Naive thymus-derived CD4-positive, alpha-beta T cell (primary cell): ENCODE data around the gene CDX1. TPM values are rescaled to one million over a fixed set of nuclear protein-coding genes. Genes with fewer than 3 reads are reported as not detected.
A peak's percentile ranks its signal among the peaks of the same experiment; 100 is the strongest.

Source experiments
- ATAC-seq: fragments of 150-1000 bp; cut with Tn5 transposase; 2 replicates; pipeline ENCODE4 v1.10.0; 2021; ENCODE audit warnings: mild to moderate bottlenecking, moderate library complexity
- CTCF ChIA-PET: fragments of 350-600 bp; sonication (Branson Sonifier 250); formaldehyde crosslinking; loops from one replicate; lab custom pipeline; 2021; ENCODE audit warnings: antibody characterized with exemption; lab: Charles Lee
- POLR2A ChIA-PET: fragments of 350-600 bp; sonication (Branson Sonifier 250); formaldehyde crosslinking; loops from one replicate; lab custom pipeline; 2021; ENCODE audit warnings: antibody characterized with exemption, inconsistent platforms; lab: Charles Lee
- DNase-seq, 9 donors: peaks; one replicate each; pipeline versions ENCODE4 v3.0.0 to v3.0.0-alpha.2; 2020 to 2022; ENCODE audit warnings: mixed read lengths in 1 of 9
- H3K27ac ChIP-seq: one replicate; pipeline ENCODE4 v1.7.0; 2013; ENCODE audit warnings: mild to moderate bottlenecking, low read depth, low read length, moderate library complexity
- H3K27me3 ChIP-seq, 2 donors: one replicate each; pipeline ENCODE4 v1.7.0; 2013; ENCODE audit warnings: low read length in 2 of 2, mild to moderate bottlenecking in 2 of 2, moderate library complexity in 2 of 2; ENCODE audit not compliant: control insufficient read depth in 2 of 2, insufficient read depth in 2 of 2
- H3K36me3 ChIP-seq, 3 experiments: 1 replicate in 2 of 3; 2 replicates in 1 of 3; pipeline ENCODE4 v1.7.0; 2013; ENCODE audit warnings: low read length in 3 of 3, mild to moderate bottlenecking in 3 of 3, moderate library complexity in 1 of 3; ENCODE audit not compliant: insufficient read depth in 3 of 3, control insufficient read depth in 2 of 3
- H3K4me1 ChIP-seq, 2 donors: one replicate each; pipeline ENCODE4 v1.7.0; 2013; ENCODE audit warnings: low read length in 2 of 2, mild to moderate bottlenecking in 2 of 2, moderate library complexity in 1 of 2; ENCODE audit not compliant: control insufficient read depth in 2 of 2, insufficient read depth in 2 of 2
- H3K4me3 ChIP-seq: 2 replicates; pipeline ENCODE4 v1.7.0; 2013; ENCODE audit warnings: mild to moderate bottlenecking, low read length
- H3K9me3 ChIP-seq, 3 experiments: 1 replicate in 2 of 3; 2 replicates in 1 of 3; pipeline ENCODE4 v1.7.0; 2013; ENCODE audit warnings: low read length in 3 of 3; ENCODE audit not compliant: control insufficient read depth in 2 of 3
- H3K27ac Mint-ChIP-seq, 9 donors: one replicate each; pipeline ENCODE4 v1.8.0; 2020 to 2022; ENCODE audit warnings: mixed read lengths in 9 of 9, mild to moderate bottlenecking in 8 of 9, moderate library complexity in 5 of 9, inconsistent platforms in 2 of 9
- H3K27me3 Mint-ChIP-seq, 5 donors: one replicate each; pipeline ENCODE4 v1.8.0; 2021 to 2022; ENCODE audit warnings: mixed read lengths in 5 of 5, mild to moderate bottlenecking in 1 of 5
- H3K36me3 Mint-ChIP-seq, 5 donors: one replicate each; pipeline ENCODE4 v1.8.0; 2020 to 2022; ENCODE audit warnings: mixed read lengths in 5 of 5, mild to moderate bottlenecking in 3 of 5, inconsistent platforms in 1 of 5
- H3K4me1 Mint-ChIP-seq, 7 donors: one replicate each; pipeline ENCODE4 v1.8.0; 2020 to 2022; ENCODE audit warnings: mixed read lengths in 7 of 7, mild to moderate bottlenecking in 3 of 7, inconsistent platforms in 1 of 7
- H3K4me3 Mint-ChIP-seq, 10 donors: one replicate each; pipeline ENCODE4 v1.8.0; 2020 to 2022; ENCODE audit warnings: mild to moderate bottlenecking in 10 of 10, mixed read lengths in 10 of 10, moderate library complexity in 6 of 10, inconsistent platforms in 2 of 10
- H3K9me3 Mint-ChIP-seq, 11 donors: one replicate each; pipeline ENCODE4 v1.8.0; 2020 to 2022; ENCODE audit warnings: mixed read lengths in 11 of 11, mild to moderate bottlenecking in 4 of 11, inconsistent platforms in 1 of 11, moderate library complexity in 1 of 11
- intact Hi-C, 2 donors: fragments of 100-400 bp; cut with micrococcal nuclease; formaldehyde crosslinking; loops; one replicate each; pipeline ENCODE4 v1.15.1; 2023
- polyA plus RNA-seq, 2 donors: library from polyadenylated mRNA; unstranded; fragments of 300-500 nt; fragmentation: Illumina TruSeq; gene quantifications; one replicate each; pipeline ENCODE4 v1.2.3, GENCODE V29; 2021
- total RNA-seq, 6 experiments: library from RNA in 5 of 6; stranded (reverse) in 5 of 6; gene quantifications; 1 replicate in 5 of 6; 2 replicates in 1 of 6; pipeline ENCODE4 v1.2.3 and lab custom pipeline; 2021 to 2026

The CDX1 gene
- total and polyA plus RNA-seq, 7 experiments from 2014 or later, result not detected

DNA sequence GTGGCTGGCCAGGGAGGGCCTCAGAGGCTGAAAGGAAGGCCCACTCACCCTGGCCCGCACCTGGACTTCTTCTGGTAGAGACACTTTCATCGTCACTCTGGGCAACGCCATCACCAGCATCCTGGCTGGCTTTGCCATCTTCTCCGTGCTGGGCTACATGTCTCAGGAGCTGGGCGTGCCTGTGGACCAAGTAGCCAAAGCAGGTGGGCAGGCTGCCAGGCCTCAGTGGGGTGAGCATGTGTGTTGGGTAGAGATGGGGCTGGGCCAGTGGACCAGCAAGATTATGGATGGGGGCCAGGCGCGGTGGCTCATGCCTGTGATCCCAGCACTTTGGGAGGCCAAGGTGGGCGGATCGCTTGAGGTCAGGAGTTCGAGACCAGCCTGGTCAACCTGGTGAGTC lies 35.9 kb downstream of the CDX1 start:
- no peak overlapping the region for H3K27ac Mint-ChIP-seq
- no peak overlapping the region for H3K4me3 ChIP-seq
- DNase-seq, result no peak
- H3K27me3 Mint-ChIP-seq, result peaks cover under 1 to 20% (median 3%) of the 10 kb centered on the region in 5 donors
- H3K36me3 ChIP-seq, result no peaks in the 10 kb centered on the region
- ATAC-seq, result no peak
- H3K9me3 Mint-ChIP-seq, result no peaks in the 10 kb centered on the region
- no peaks in the 10 kb centered on the region for H3K36me3 Mint-ChIP-seq
- H3K27me3 ChIP-seq, result no peaks in the 10 kb centered on the region
- POLR2A ChIA-PET, result no interaction called here
- no peaks in the 10 kb centered on the region for H3K9me3 ChIP-seq
- intact Hi-C loops, result no loop called here
- H3K4me3 Mint-ChIP-seq, result no peak overlapping the region
- CTCF ChIA-PET, result no interaction called here
- no peaks in the 10 kb centered on the region for H3K4me1 ChIP-seq
- H3K4me1 Mint-ChIP-seq, result no peaks in the 10 kb centered on the region
- H3K27ac ChIP-seq, result no peak overlapping the region

DNA sequence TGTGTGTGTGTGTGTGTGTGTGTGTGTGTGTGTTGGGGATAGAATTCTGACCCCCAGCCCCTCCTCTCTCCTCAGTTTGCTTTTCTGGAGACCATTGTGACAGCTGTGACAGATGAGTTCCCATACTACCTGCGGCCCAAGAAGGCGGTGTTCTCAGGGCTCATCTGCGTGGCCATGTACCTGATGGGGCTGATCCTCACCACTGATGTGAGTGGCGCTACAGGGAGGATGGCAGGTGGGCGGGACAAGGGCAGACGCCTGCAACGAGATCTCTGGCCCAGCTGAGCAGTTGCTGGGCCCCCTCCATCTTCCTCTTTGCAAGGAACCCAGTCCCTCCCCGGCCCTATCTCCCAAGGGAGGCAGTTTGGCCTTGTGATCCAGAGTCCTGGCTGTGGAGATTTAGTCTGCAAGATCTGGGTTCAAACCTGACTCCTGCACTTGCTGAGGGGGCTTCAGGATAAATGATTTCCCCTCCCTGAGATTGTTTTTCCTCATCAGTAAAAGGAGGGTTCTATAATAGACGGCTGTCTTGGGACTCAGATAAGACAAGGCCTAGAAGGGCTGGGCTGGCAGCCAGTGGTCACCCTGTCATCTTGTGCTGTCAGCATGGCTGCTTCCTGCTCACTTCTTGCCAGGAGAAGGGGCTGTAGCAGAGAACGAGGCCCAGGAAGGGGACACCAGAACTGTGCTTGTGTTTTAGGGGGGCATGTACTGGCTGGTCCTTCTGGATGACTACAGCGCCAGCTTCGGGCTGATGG lies 37.4 kb downstream of the CDX1 start:
- ChIA-PET POLR2A (no interaction called here), CTCF (no interaction called here)
- Mint-ChIP-seq H3K36me3 (no peaks in the 10 kb centered on the region), H3K27me3 (peaks cover 10 to 29% (median 17%) of the 10 kb centered on the region in 5 donors), H3K27ac (no peak overlapping the region), H3K4me3 (no peak overlapping the region), H3K9me3 (no peaks in the 10 kb centered on the region), H3K4me1 (peaks cover 5 to 11% (median 9%) of the 10 kb centered on the region in 7 donors)
- no peak for ATAC-seq
- Histone ChIP-seq H3K36me3 (no peaks in the 10 kb centered on the region), H3K27ac (no peak overlapping the region), H3K9me3 (no peaks in the 10 kb centered on the region), H3K4me1 (peaks cover 7% of the 10 kb centered on the region in 2 donors), H3K27me3 (no peaks in the 10 kb centered on the region), H3K4me3 (no peak overlapping the region)
- intact Hi-C loops, result no loop called here
- no peak for DNase-seq

DNA sequence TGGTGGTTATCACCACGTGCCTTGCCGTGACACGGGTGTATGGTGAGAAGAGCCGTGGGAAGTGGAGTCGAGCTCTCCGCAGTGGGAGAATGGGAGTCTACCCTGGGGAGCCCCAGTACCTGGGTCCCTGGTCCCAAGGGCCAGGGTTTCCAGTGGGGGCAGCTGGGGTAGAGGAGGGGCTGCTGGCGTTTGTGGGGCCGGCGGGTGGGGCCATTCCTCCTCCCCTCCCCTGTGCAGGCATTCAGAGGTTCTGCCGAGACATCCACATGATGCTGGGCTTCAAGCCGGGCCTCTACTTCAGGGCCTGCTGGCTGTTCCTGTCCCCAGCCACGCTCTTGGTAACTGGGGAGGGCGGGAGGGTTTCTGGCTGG lies 38.0 kb downstream of the CDX1 start:
- H3K4me3 Mint-ChIP-seq, result no peak overlapping the region
- H3K4me3 ChIP-seq, result no peak overlapping the region
- no peak for DNase-seq
- CTCF ChIA-PET, result no interaction called here
- H3K27me3 Mint-ChIP-seq, result peaks cover 10 to 24% (median 18%) of the 10 kb centered on the region in 5 donors
- H3K9me3 Mint-ChIP-seq, result no peaks in the 10 kb centered on the region
- H3K36me3 Mint-ChIP-seq, result no peaks in the 10 kb centered on the region
- H3K27ac Mint-ChIP-seq, result no peak overlapping the region
- H3K4me1 Mint-ChIP-seq, result peaks cover 9 to 16% (median 13%) of the 10 kb centered on the region in 7 donors
- ATAC-seq, result no peak
- peaks cover 7 to 12% of the 10 kb centered on the region in 2 donors for H3K4me1 ChIP-seq
- intact Hi-C loops, result no loop called here
- no peak overlapping the region for H3K27ac ChIP-seq
- H3K27me3 ChIP-seq, result no peaks in the 10 kb centered on the region
- H3K9me3 ChIP-seq, result no peaks in the 10 kb centered on the region
- no peaks in the 10 kb centered on the region for H3K36me3 ChIP-seq
- POLR2A ChIA-PET, result no interaction called here

DNA sequence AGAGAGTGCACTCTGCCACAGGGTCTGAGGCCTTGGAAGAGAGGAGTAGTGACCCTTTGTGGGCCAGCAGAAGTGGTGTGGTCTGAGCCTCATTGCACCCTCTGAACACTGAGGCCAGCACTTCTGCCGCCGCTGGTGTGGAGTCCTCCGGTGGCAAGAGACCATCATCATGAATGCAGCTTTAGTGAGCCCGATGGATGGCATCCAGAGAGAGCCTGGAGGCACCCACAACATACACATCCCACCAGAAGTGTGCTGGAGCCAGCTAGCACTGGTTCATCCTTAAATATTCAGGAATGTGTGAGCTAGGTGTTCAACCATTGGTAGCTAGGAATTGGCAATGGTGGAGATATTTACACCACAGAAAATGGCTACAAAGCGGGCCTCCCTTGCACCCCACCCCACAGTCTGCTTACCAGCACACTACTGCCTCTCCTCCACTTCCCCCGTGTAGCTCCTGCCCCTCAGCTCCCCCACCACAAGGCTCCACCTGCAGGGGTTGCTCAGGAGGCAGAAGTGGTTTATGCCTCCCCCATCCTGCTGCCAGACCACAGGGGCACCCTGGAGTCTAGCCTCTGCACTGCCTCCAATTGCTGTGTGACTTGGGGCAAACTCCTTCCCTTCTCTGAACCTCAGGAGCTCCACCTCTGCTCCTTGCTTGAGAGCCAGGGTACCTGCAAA lies 39.7 kb downstream of the CDX1 start:
- H3K4me3 ChIP-seq, result no peak overlapping the region
- H3K9me3 Mint-ChIP-seq, result no peaks in the 10 kb centered on the region
- ChIA-PET CTCF (interaction anchor here (0.6 to 0.8 kb wide), 2 partner anchors 373 to 731 kb away, joined by 3 to 4 read pairs; no protein-coding TSS in a partner anchor), POLR2A (no interaction called here)
- no peaks in the 10 kb centered on the region for H3K36me3 Mint-ChIP-seq
- no peak for ATAC-seq
- peaks cover 10 to 24% (median 18%) of the 10 kb centered on the region in 5 donors for H3K27me3 Mint-ChIP-seq
- no peak overlapping the region for H3K27ac Mint-ChIP-seq
- H3K27me3 ChIP-seq, result no peaks in the 10 kb centered on the region
- intact Hi-C loops, result no loop called here
- H3K4me3 Mint-ChIP-seq, result no peak overlapping the region
- peaks cover 7 to 12% of the 10 kb centered on the region in 2 donors for H3K4me1 ChIP-seq
- no peak for DNase-seq
- H3K9me3 ChIP-seq, result no peaks in the 10 kb centered on the region
- no peaks in the 10 kb centered on the region for H3K36me3 ChIP-seq
- H3K4me1 Mint-ChIP-seq, result peaks cover 9 to 20% (median 13%) of the 10 kb centered on the region in 7 donors
- no peak overlapping the region for H3K27ac ChIP-seq

DNA sequence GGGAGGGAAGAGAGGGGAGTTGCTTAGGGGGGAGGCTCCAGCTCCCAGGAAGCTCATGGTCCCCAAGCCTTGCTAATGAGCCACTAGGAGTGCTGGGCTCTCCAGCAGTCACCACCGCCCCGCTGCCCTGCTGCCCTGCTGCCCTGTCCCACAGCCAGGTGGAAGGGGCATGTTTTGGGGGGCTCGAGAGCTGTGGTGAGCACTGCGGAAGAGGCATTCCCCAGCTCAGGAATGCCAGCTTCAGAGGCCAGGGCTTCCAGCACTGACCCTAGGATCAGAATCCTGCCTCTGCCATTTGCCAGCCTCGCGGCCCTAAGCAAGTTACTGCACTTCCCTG lies 40.2 kb downstream of the CDX1 start:
- no peak overlapping the region for H3K4me3 ChIP-seq

DNA sequence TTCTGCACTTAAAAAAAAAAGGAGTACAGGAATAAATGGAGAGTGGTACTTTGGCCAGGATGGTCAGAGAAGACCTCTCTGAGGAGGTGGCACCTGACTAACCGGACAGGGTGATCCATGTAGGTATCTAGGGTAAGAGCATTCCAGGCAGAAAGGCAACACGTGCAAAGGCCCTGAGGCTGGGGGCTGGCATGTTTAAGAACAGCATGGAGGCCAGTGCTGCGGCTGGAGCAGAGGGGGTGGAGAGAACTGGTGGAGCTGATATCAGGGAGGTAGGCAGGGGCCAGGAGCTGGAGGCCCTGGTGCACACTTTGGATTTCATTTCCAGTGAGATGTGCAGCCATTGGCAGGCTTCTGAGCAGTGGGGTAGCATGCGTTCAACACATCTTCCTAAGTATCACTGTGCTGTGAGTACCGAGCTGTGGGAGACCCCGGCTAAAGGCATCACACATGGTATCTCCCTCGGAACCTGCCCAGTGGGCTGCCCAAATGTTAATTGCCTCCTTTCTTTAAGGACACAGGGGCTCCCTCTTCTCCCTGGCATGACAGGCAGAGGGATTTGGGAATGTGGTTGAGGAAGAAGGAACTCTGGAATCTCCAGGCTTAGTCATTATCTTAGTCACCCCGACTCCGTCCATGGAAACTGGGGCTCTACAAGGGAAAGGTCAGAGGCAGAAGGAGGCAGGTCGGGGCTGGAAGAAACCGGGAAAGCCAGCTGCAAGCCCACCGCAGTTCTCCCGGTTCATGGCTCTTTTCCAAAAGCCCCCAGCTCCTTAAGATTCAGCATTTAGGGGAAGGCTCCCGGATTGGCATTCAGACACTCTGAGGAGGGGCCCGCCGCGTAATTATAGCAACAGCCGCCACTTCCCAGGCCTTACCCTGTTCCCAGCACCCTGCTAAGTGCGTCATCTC lies 41.9 kb downstream of the CDX1 start:
- DNase-seq, result no peak
- no peak overlapping the region for H3K4me3 ChIP-seq
- H3K36me3 ChIP-seq, result no peaks in the 10 kb centered on the region
- Mint-ChIP-seq H3K4me1 (peaks cover 11 to 20% (median 13%) of the 10 kb centered on the region in 7 donors), H3K9me3 (peaks cover 0 to 4% (median 0%) of the 10 kb centered on the region in 11 donors), H3K36me3 (no peaks in the 10 kb centered on the region), H3K4me3 (peak overlapping the region in 9 of 10 donors; percentile 10 to 71 (median 42)), H3K27me3 (peaks cover 10 to 24% (median 14%) of the 10 kb centered on the region in 5 donors), H3K27ac (peak overlapping the region in 2 of 9 donors; percentile 13 to 26)
- no peaks in the 10 kb centered on the region for H3K9me3 ChIP-seq
- ChIA-PET POLR2A (no interaction called here), CTCF (no interaction called here)
- H3K27me3 ChIP-seq, result no peaks in the 10 kb centered on the region
- intact Hi-C loops, result no loop called here
- peaks cover 7 to 12% of the 10 kb centered on the region in 2 donors for H3K4me1 ChIP-seq
- no peak overlapping the region for H3K27ac ChIP-seq
- no peak for ATAC-seq

More for the DNA sequence above, 40.2 kb downstream of the CDX1 start:
- no peak for ATAC-seq
- CTCF ChIA-PET, result interaction anchor here (0.6 kb wide), 1 partner anchor 732 kb away, joined by 3 read pairs; no protein-coding TSS in a partner anchor
- H3K9me3 Mint-ChIP-seq, result peaks cover 0 to 2% (median 0%) of the 10 kb centered on the region in 11 donors
- no peak for DNase-seq
- H3K36me3 Mint-ChIP-seq, result no peaks in the 10 kb centered on the region
- Histone ChIP-seq H3K9me3 (no peaks in the 10 kb centered on the region), H3K36me3 (no peaks in the 10 kb centered on the region), H3K27ac (no peak overlapping the region), H3K27me3 (no peaks in the 10 kb centered on the region), H3K4me1 (peaks cover 7 to 12% of the 10 kb centered on the region in 2 donors)
- no peak overlapping the region for H3K27ac Mint-ChIP-seq
- intact Hi-C loops, result no loop called here
- POLR2A ChIA-PET, result no interaction called here
- H3K4me1 Mint-ChIP-seq, result peaks cover 9 to 20% (median 13%) of the 10 kb centered on the region in 7 donors
- peaks cover 10 to 24% (median 18%) of the 10 kb centered on the region in 5 donors for H3K27me3 Mint-ChIP-seq
- no peak overlapping the region for H3K4me3 Mint-ChIP-seq
